GM23338 (cell line): ENCODE results near the gene PLET1. TPM values are rescaled to one million over a fixed set of nuclear protein-coding genes. Genes with fewer than 3 reads are reported as not detected.

Experiments
- ATAC-seq: fragments of 200-7000 bp; cut with Tn5 transposase; 3 replicates; pipeline ENCODE4 v1.9.1; 2020
- DNase-seq: peaks from one replicate; pipeline ENCODE4 v3.0.0-alpha.2; 2015; ENCODE audit warnings: low spot score
- H2AFZ ChIP-seq: fragments of 200-600 bp; sonication (generic); 2 replicates; pipeline ENCODE4 v1.8.0; 2016; ENCODE audit warnings: antibody characterized with exemption, mild to moderate bottlenecking, moderate library complexity
- H3F3A ChIP-seq: fragments of 200-600 bp; sonication (generic); replicated peaks from 2 replicates; pipeline ENCODE4 v1.8.0; 2017; ENCODE audit warnings: antibody characterized with exemption, mixed run types, low read depth
- H3K27ac ChIP-seq: fragments of 200-600 bp; sonication (generic); 2 replicates; pipeline ENCODE4 v1.6.1; 2016; ENCODE audit warnings: low read depth
- H3K27me3 ChIP-seq: fragments of 200-600 bp; sonication (generic); 2 replicates; pipeline ENCODE4 v1.8.0; 2016; ENCODE audit warnings: mild to moderate bottlenecking, mixed run types, moderate library complexity; ENCODE audit not compliant: insufficient read depth
- H3K36me3 ChIP-seq: fragments of 200-600 bp; sonication (generic); 2 replicates; pipeline ENCODE4 v1.8.0; 2016; ENCODE audit warnings: mild to moderate bottlenecking; ENCODE audit not compliant: insufficient read depth
- H3K4me1 ChIP-seq: fragments of 200-600 bp; sonication (generic); 2 replicates; pipeline ENCODE4 v1.8.0; 2016; ENCODE audit warnings: mild to moderate bottlenecking, moderate library complexity; ENCODE audit not compliant: insufficient read depth
- H3K4me2 ChIP-seq: fragments of 200-600 bp; sonication (generic); 2 replicates; pipeline ENCODE4 v1.7.1; 2017; ENCODE audit warnings: mixed run types
- H3K4me3 ChIP-seq: fragments of 200-600 bp; sonication (generic); 2 replicates; pipeline ENCODE4 v1.6.1; 2016; ENCODE audit warnings: mixed run types
- H3K79me2 ChIP-seq: fragments of 200-600 bp; sonication (generic); replicated peaks from 2 replicates; pipeline ENCODE4 v1.8.0; 2017; ENCODE audit warnings: mild to moderate bottlenecking; ENCODE audit not compliant: insufficient read depth
- H3K9me2 ChIP-seq: fragments of 200-600 bp; sonication (generic); 2 replicates; pipeline ENCODE4 v1.8.0; 2017; ENCODE audit not compliant: insufficient read depth
- H4K20me1 ChIP-seq: fragments of 200-600 bp; sonication (generic); replicated peaks from 2 replicates; pipeline ENCODE4 v1.8.0; 2017; ENCODE audit warnings: mild to moderate bottlenecking; ENCODE audit not compliant: insufficient read depth
- H3K27ac Mint-ChIP-seq: 2 replicates; pipeline ENCODE4 v1.8.0; 2020; ENCODE audit warnings: inconsistent platforms, mild to moderate bottlenecking, moderate library complexity, mixed read lengths
- H3K27me3 Mint-ChIP-seq: 3 replicates; pipeline ENCODE4 v1.8.0; 2022; ENCODE audit warnings: low read depth, mild to moderate bottlenecking, moderate library complexity, mixed read lengths, inconsistent platforms; ENCODE audit not compliant: insufficient read depth, poor library complexity
- H3K36me3 Mint-ChIP-seq: 3 replicates; pipeline ENCODE4 v1.8.0; 2021; ENCODE audit warnings: low read depth, mild to moderate bottlenecking, inconsistent platforms, moderate library complexity, mixed read lengths
- H3K4me1 Mint-ChIP-seq: 3 replicates; pipeline ENCODE4 v1.8.0; 2020; ENCODE audit warnings: mild to moderate bottlenecking, inconsistent platforms, mixed read lengths
- H3K4me3 Mint-ChIP-seq: 3 replicates; pipeline ENCODE4 v1.8.0; 2021; ENCODE audit warnings: moderate library complexity, mild to moderate bottlenecking, inconsistent platforms, mixed read lengths
- H3K9me3 Mint-ChIP-seq: 3 replicates; pipeline ENCODE4 v1.8.0; 2020; ENCODE audit warnings: moderate library complexity, mild to moderate bottlenecking, inconsistent platforms, mixed read lengths
- CREB1 ChIP-seq: fragments of 250-450 bp; sonication (Bioruptor Pico); IDR thresholded peaks from 2 replicates; pipeline ENCODE4 v1.5.0; 2020; ENCODE audit warnings: low read depth, mild to moderate bottlenecking, moderate library complexity
- EZH2 ChIP-seq: fragments of 200-600 bp; sonication (generic); IDR thresholded peaks from one replicate; pipeline ENCODE4 v1.8.0; 2017; ENCODE audit warnings: antibody characterized with exemption, mild to moderate bottlenecking, low read depth; ENCODE audit not compliant: unreplicated experiment
- EZH2phosphoT487 ChIP-seq: fragments of 200-600 bp; sonication (generic); IDR thresholded peaks from one replicate; pipeline ENCODE4 v1.8.1; 2018; ENCODE audit warnings: antibody characterized with exemption; ENCODE audit not compliant: unreplicated experiment
- JUNB ChIP-seq: IDR thresholded peaks from one replicate; pipeline ENCODE4 v1.6.1; 2016; ENCODE audit warnings: antibody characterized with exemption; ENCODE audit not compliant: unreplicated experiment
- POLR2AphosphoS5 ChIP-seq: IDR thresholded peaks from 2 replicates; pipeline ENCODE4 v1.6.1; 2016; ENCODE audit warnings: antibody characterized with exemption, low read depth
- STAT1 ChIP-seq: IDR thresholded peaks from one replicate; pipeline ENCODE4 v1.6.1; 2016; ENCODE audit warnings: antibody characterized with exemption; ENCODE audit not compliant: unreplicated experiment
- ZNF331 ChIP-seq: fragments of 250-450 bp; sonication (Bioruptor Pico); IDR thresholded peaks from 2 replicates; pipeline ENCODE4 v1.5.0; 2020; ENCODE audit warnings: low read depth, mild to moderate bottlenecking, moderate library complexity
- polyA plus RNA-seq: library from polyadenylated mRNA; unstranded; fragments of >200 nt; fragmentation: Nextera tagmentation; extraction: Ambion mirVana; gene quantifications from 2 replicates; pipeline ENCODE4 v1.2.1, GENCODE V29; 2016
- total RNA-seq: library from RNA; depleted of rRNA; stranded (reverse); fragments of >200 nt; shearing (Covaris generic); gene quantifications from 2 replicates; pipeline ENCODE4 v1.2.3, GENCODE V29; 2014
- TF ChIP-seq, protein P1 (sequence below), 2 experiments: fragments of 200-600 bp in 1 of 2; sonication (generic) in 1 of 2; conservative IDR thresholded peaks; 2 replicates each; pipeline versions ENCODE4 v1.5.1 to v1.6.1; 2016 to 2017; ENCODE audit warnings: antibody characterized with exemption in 2 of 2, low read depth in 2 of 2, mild to moderate bottlenecking in 2 of 2, moderate library complexity in 1 of 2
- TF ChIP-seq, protein P2 (sequence below): fragments of 250-450 bp; sonication (Bioruptor Pico); IDR thresholded peaks from 2 replicates; pipeline ENCODE4 v1.5.0; 2020; ENCODE audit warnings: mild to moderate bottlenecking, moderate library complexity
- TF ChIP-seq, protein P3 (sequence below): IDR thresholded peaks from one replicate; pipeline ENCODE4 v1.6.1; 2018; ENCODE audit warnings: antibody characterized with exemption; ENCODE audit not compliant: unreplicated experiment
- TF ChIP-seq, protein P4 (sequence below): IDR thresholded peaks from 2 replicates; pipeline ENCODE4 v1.6.1; 2016; ENCODE audit warnings: antibody characterized with exemption

Gene PLET1
- total and polyA plus RNA-seq, 2 experiments from 2014 or later: not detected

DNA sequence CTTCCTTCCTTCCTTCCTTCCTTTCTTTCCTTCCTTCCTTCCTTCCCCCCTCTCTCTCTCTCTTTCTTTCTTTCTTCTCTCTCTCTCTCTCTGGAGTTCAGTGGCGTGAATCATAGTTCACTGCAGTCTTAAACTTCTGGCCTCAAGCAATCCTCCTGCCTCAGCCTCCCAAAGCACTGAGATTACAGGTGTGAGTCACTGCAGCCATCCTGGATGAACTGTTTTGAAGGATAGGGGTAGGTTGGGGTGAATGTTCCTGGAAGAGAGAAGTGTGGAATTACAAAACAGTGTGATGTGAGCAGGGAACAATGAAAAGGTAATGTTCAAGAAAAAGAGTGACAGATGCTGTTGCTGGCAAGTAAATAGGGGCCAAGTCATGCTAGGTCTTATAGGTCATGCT lies 12.4 kb upstream of the PLET1 start:
- H3K4me1 ChIP-seq: peaks cover 12% of the 10 kb centered on the region
- Mint-ChIP-seq H3K4me1 (peaks cover 16% of the 10 kb centered on the region), H3K27ac (no peak overlapping the region), H3K27me3 (no peaks in the 10 kb centered on the region), H3K36me3 (no peaks in the 10 kb centered on the region), H3K9me3 (no peaks in the 10 kb centered on the region), H3K4me3 (no peak overlapping the region)
- no peaks in the 10 kb centered on the region for H3F3A ChIP-seq
- no peaks in the 10 kb centered on the region for H4K20me1 ChIP-seq
- no peak for TF ChIP-seq JUNB
- no peak for TF ChIP-seq CREB1 (CRISPR knock-in tag)
- no peak for TF ChIP-seq STAT1
- no peak for TF ChIP-seq ZNF331 (CRISPR knock-in tag)
- no peak for TF ChIP-seq EZH2
- TF ChIP-seq, protein P1, sequence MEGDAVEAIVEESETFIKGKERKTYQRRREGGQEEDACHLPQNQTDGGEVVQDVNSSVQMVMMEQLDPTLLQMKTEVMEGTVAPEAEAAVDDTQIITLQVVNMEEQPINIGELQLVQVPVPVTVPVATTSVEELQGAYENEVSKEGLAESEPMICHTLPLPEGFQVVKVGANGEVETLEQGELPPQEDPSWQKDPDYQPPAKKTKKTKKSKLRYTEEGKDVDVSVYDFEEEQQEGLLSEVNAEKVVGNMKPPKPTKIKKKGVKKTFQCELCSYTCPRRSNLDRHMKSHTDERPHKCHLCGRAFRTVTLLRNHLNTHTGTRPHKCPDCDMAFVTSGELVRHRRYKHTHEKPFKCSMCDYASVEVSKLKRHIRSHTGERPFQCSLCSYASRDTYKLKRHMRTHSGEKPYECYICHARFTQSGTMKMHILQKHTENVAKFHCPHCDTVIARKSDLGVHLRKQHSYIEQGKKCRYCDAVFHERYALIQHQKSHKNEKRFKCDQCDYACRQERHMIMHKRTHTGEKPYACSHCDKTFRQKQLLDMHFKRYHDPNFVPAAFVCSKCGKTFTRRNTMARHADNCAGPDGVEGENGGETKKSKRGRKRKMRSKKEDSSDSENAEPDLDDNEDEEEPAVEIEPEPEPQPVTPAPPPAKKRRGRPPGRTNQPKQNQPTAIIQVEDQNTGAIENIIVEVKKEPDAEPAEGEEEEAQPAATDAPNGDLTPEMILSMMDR (conservative IDR thresholded peaks at IDR 0.05; ENCODE audit: low read depth in 2 of 2): no peak
- TF ChIP-seq POLR2AphosphoS5: no peak
- TF ChIP-seq, protein P2, sequence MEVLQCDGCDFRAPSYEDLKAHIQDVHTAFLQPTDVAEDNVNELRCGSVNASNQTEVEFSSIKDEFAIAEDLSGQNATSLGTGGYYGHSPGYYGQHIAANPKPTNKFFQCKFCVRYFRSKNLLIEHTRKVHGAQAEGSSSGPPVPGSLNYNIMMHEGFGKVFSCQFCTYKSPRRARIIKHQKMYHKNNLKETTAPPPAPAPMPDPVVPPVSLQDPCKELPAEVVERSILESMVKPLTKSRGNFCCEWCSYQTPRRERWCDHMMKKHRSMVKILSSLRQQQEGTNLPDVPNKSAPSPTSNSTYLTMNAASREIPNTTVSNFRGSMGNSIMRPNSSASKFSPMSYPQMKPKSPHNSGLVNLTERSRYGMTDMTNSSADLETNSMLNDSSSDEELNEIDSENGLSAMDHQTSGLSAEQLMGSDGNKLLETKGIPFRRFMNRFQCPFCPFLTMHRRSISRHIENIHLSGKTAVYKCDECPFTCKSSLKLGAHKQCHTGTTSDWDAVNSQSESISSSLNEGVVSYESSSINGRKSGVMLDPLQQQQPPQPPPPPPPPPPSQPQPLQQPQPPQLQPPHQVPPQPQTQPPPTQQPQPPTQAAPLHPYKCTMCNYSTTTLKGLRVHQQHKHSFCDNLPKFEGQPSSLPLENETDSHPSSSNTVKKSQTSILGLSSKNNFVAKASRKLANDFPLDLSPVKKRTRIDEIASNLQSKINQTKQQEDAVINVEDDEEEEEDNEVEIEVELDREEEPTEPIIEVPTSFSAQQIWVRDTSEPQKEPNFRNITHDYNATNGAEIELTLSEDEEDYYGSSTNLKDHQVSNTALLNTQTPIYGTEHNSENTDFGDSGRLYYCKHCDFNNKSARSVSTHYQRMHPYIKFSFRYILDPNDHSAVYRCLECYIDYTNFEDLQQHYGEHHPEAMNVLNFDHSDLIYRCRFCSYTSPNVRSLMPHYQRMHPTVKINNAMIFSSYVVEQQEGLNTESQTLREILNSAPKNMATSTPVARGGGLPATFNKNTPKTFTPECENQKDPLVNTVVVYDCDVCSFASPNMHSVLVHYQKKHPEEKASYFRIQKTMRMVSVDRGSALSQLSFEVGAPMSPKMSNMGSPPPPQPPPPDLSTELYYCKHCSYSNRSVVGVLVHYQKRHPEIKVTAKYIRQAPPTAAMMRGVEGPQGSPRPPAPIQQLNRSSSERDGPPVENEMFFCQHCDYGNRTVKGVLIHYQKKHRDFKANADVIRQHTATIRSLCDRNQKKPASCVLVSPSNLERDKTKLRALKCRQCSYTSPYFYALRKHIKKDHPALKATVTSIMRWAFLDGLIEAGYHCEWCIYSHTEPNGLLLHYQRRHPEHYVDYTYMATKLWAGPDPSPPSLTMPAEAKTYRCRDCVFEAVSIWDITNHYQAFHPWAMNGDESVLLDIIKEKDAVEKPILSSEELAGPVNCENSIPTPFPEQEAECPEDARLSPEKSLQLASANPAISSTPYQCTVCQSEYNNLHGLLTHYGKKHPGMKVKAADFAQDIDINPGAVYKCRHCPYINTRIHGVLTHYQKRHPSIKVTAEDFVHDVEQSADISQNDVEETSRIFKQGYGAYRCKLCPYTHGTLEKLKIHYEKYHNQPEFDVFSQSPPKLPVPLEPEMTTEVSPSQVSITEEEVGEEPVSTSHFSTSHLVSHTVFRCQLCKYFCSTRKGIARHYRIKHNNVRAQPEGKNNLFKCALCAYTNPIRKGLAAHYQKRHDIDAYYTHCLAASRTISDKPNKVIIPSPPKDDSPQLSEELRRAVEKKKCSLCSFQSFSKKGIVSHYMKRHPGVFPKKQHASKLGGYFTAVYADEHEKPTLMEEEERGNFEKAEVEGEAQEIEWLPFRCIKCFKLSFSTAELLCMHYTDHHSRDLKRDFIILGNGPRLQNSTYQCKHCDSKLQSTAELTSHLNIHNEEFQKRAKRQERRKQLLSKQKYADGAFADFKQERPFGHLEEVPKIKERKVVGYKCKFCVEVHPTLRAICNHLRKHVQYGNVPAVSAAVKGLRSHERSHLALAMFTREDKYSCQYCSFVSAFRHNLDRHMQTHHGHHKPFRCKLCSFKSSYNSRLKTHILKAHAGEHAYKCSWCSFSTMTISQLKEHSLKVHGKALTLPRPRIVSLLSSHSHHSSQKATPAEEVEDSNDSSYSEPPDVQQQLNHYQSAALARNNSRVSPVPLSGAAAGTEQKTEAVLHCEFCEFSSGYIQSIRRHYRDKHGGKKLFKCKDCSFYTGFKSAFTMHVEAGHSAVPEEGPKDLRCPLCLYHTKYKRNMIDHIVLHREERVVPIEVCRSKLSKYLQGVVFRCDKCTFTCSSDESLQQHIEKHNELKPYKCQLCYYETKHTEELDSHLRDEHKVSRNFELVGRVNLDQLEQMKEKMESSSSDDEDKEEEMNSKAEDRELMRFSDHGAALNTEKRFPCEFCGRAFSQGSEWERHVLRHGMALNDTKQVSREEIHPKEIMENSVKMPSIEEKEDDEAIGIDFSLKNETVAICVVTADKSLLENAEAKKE (CRISPR knock-in tag): no peak
- TF ChIP-seq, protein P3, sequence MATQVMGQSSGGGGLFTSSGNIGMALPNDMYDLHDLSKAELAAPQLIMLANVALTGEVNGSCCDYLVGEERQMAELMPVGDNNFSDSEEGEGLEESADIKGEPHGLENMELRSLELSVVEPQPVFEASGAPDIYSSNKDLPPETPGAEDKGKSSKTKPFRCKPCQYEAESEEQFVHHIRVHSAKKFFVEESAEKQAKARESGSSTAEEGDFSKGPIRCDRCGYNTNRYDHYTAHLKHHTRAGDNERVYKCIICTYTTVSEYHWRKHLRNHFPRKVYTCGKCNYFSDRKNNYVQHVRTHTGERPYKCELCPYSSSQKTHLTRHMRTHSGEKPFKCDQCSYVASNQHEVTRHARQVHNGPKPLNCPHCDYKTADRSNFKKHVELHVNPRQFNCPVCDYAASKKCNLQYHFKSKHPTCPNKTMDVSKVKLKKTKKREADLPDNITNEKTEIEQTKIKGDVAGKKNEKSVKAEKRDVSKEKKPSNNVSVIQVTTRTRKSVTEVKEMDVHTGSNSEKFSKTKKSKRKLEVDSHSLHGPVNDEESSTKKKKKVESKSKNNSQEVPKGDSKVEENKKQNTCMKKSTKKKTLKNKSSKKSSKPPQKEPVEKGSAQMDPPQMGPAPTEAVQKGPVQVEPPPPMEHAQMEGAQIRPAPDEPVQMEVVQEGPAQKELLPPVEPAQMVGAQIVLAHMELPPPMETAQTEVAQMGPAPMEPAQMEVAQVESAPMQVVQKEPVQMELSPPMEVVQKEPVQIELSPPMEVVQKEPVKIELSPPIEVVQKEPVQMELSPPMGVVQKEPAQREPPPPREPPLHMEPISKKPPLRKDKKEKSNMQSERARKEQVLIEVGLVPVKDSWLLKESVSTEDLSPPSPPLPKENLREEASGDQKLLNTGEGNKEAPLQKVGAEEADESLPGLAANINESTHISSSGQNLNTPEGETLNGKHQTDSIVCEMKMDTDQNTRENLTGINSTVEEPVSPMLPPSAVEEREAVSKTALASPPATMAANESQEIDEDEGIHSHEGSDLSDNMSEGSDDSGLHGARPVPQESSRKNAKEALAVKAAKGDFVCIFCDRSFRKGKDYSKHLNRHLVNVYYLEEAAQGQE: no peak
- TF ChIP-seq EZH2phosphoT487: no peak
- TF ChIP-seq, protein P4, sequence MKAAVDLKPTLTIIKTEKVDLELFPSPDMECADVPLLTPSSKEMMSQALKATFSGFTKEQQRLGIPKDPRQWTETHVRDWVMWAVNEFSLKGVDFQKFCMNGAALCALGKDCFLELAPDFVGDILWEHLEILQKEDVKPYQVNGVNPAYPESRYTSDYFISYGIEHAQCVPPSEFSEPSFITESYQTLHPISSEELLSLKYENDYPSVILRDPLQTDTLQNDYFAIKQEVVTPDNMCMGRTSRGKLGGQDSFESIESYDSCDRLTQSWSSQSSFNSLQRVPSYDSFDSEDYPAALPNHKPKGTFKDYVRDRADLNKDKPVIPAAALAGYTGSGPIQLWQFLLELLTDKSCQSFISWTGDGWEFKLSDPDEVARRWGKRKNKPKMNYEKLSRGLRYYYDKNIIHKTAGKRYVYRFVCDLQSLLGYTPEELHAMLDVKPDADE: no peak
- no peak overlapping the region for H3K4me2 ChIP-seq
- no peak overlapping the region for H3K4me3 ChIP-seq
- no peak overlapping the region for H2AFZ ChIP-seq
- ATAC-seq (no peak), DNase-seq (no peak)
- no peaks in the 10 kb centered on the region for H3K79me2 ChIP-seq
- no peaks in the 10 kb centered on the region for H3K36me3 ChIP-seq
- no peak overlapping the region for H3K27ac ChIP-seq
- H3K27me3 ChIP-seq: no peaks in the 10 kb centered on the region
- H3K9me2 ChIP-seq: peaks cover 4% of the 10 kb centered on the region; the same call in 1 of the 2 replicates
